ENCODE results near the gene REEP3.

The REEP3 gene

DNA sequence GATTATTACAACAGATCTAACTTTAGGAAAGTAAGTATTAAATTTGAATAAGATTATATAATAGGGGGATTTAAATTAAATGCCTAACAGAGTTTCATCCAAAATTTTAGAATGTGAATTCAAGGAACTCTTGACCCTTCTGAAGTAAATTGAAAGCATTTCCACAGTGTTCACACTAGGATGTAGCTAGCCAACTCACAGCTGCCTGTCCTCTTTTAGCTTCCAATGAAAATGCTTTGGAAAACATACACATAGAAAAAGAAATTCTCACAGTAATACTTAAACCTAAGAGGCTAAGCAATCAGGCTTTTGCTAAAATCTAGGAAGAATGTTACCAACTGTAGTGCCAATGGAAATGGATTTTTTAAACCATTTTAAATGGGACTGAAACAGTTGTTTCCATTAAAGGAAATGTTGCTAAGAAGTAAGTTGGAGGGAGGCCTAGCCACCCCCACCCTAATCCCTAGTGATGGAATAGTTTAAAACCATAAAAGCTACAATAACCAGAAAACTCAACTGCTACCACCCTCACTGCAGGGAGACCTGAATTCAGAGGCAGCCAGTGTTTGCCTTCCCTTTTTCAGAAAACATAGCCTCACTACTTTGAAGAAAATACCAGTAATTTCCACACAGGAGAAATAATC is 58.3 kb downstream of the REEP3 start:
- no peak for DNase-seq
- peaks cover 4% of the 10 kb centered on the region for H3K4me1 Mint-ChIP-seq (ENCODE audit: low read depth)
- H3K36me3 Mint-ChIP-seq (ENCODE audit: low read depth) = peaks cover 30% of the 10 kb centered on the region
- H3K9me3 Mint-ChIP-seq = no peaks in the 10 kb centered on the region
- H3K27ac Mint-ChIP-seq = no peak overlapping the region
- no peak overlapping the region for H3K4me3 Mint-ChIP-seq
- no peaks in the 10 kb centered on the region for H3K27me3 Mint-ChIP-seq

GRCh38 chr10:63582690-63583089 is 61.5 kb downstream of the REEP3 start:
- H3K27me3 Mint-ChIP-seq = no peaks in the 10 kb centered on the region
- H3K36me3 Mint-ChIP-seq (ENCODE audit: low read depth) = peaks cover 7% of the 10 kb centered on the region
- peaks cover 2% of the 10 kb centered on the region for H3K4me1 Mint-ChIP-seq (ENCODE audit: low read depth)
- DNase-seq = no peak
- H3K4me3 Mint-ChIP-seq = no peak overlapping the region
- no peaks in the 10 kb centered on the region for H3K9me3 Mint-ChIP-seq
- no peak overlapping the region for H3K27ac Mint-ChIP-seq

DNA sequence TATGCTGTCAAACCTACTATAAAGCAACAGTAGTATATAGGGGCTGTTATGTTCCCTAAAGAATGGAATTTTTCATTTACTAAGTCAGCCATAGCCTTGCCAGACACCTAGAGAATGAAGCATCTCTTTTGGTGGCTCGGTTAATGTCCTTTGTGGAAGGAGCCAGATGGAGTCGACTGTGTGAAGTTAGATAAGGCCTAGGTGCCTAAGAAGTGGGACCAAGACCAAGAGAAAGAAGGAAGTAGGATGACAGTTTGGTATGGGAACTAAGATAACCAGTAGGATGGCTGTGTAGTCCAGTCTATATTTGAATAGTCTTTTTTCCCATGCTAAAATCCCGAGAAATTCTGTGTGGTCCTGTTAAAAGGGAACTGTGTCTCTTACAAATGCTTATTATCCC is 62.2 kb downstream of the REEP3 start:
- Mint-ChIP-seq H3K4me3 (no peak overlapping the region), H3K27me3 (no peaks in the 10 kb centered on the region)

GRCh38 chr10:63583909-63584724 is 62.9 kb downstream of the REEP3 start:
- Mint-ChIP-seq H3K4me1 (ENCODE audit: low read depth) (peaks cover 2% of the 10 kb centered on the region), H3K27me3 (no peaks in the 10 kb centered on the region), H3K9me3 (no peaks in the 10 kb centered on the region), H3K36me3 (ENCODE audit: low read depth) (peaks cover 5% of the 10 kb centered on the region), H3K4me3 (no peak overlapping the region), H3K27ac (no peak overlapping the region)
- no peak for DNase-seq

More for the DNA sequence above, 62.2 kb downstream of the REEP3 start:
- Mint-ChIP-seq H3K36me3 (ENCODE audit: low read depth) (peaks cover 5% of the 10 kb centered on the region), H3K4me1 (ENCODE audit: low read depth) (peaks cover 2% of the 10 kb centered on the region), H3K27ac (no peak overlapping the region), H3K9me3 (no peaks in the 10 kb centered on the region)
- DNase-seq = no peak

- Mint-ChIP-seq H3K9me3 (no peaks in the 10 kb centered on the region), H3K27ac (no peak overlapping the region), H3K4me1 (ENCODE audit: low read depth) (peaks cover 4% of the 10 kb centered on the region), H3K4me3 (no peak overlapping the region), H3K36me3 (ENCODE audit: low read depth) (peaks cover 5% of the 10 kb centered on the region), H3K27me3 (no peaks in the 10 kb centered on the region)
- no peak for DNase-seq
Measured at GRCh38 chr10:63584725-63585035, 63.5 kb downstream of the REEP3 start.

DNA sequence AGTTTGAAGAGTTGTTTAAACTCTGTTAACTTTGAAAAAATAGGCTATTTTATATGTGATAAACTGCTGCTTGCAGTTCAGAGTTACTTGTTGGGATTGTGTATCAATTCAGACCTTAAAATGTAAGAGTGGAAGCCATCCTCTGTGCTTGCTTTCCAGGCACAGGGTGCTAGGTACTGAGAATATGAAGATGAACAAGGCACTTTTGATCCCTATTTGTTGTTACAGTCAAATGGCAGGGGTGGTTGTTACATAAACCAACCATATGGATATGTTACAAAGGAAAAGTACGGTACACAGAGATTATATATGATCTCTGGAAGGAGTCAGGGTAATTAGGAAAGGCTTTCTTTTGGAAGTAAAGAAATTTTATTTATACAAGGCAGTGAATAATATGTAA is 63.8 kb downstream of the REEP3 start:
- H3K9me3 Mint-ChIP-seq = no peaks in the 10 kb centered on the region

DNA sequence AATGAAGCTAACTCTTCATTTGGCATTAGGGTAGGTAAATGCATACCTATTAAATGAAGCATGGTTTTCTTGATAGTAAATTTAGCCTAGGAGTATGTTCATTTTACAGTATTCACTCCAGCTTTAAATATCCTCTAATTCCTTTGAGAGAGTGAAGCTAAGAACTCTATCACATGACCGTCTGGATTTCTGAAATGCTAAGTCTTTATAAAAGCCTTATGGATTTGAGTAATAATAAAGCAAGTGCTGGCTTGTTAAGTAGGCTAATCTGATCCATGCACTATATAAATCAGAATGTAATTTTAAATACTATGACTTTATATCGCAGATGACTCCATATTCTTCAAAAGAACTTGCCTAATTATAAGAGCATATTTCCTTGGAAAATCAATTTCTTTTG is 64.8 kb downstream of the REEP3 start:
- Mint-ChIP-seq H3K27ac (no peak overlapping the region), H3K4me1 (ENCODE audit: low read depth) (peaks cover 4% of the 10 kb centered on the region), H3K36me3 (ENCODE audit: low read depth) (peaks cover 5% of the 10 kb centered on the region), H3K4me3 (no peak overlapping the region), H3K9me3 (no peaks in the 10 kb centered on the region), H3K27me3 (no peaks in the 10 kb centered on the region)
- no peak for DNase-seq

More for the DNA sequence above, 63.8 kb downstream of the REEP3 start:
- Mint-ChIP-seq H3K4me3 (no peak overlapping the region), H3K27ac (no peak overlapping the region), H3K4me1 (ENCODE audit: low read depth) (peaks cover 4% of the 10 kb centered on the region), H3K27me3 (no peaks in the 10 kb centered on the region), H3K36me3 (ENCODE audit: low read depth) (peaks cover 5% of the 10 kb centered on the region)
- no peak for DNase-seq

DNA sequence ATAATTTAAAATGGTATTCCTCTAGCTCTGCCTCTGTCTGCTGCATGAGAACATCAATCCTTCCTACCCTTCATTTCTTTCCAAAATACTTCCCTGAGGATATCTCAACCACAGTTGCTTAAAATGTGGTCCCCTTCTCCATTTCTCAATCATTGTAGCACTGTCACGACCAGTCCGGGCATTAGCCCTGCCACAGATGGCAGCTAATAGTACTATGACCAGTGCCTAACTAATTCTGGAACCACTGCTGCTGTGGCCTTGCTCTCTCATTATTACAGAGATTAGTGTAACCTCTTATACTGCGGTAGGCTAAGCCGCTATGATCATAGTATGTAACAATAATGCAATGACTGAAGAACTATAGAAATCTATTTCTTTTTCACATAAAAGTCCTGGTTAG is 66.0 kb downstream of the REEP3 start:
- Mint-ChIP-seq H3K27me3 (no peaks in the 10 kb centered on the region), H3K4me3 (no peak overlapping the region), H3K36me3 (ENCODE audit: low read depth) (peaks cover 1% of the 10 kb centered on the region), H3K27ac (no peak overlapping the region), H3K4me1 (ENCODE audit: low read depth) (peaks cover 4% of the 10 kb centered on the region), H3K9me3 (no peaks in the 10 kb centered on the region)
- DNase-seq = no peak

- Mint-ChIP-seq H3K9me3 (no peaks in the 10 kb centered on the region), H3K36me3 (ENCODE audit: low read depth) (no peaks in the 10 kb centered on the region), H3K4me1 (ENCODE audit: low read depth) (peaks cover 4% of the 10 kb centered on the region), H3K27me3 (no peaks in the 10 kb centered on the region), H3K27ac (no peak overlapping the region), H3K4me3 (no peak overlapping the region)
- DNase-seq = no peak
Measured at GRCh38 chr10:63588436-63589167, 67.4 kb downstream of the REEP3 start.

DNA sequence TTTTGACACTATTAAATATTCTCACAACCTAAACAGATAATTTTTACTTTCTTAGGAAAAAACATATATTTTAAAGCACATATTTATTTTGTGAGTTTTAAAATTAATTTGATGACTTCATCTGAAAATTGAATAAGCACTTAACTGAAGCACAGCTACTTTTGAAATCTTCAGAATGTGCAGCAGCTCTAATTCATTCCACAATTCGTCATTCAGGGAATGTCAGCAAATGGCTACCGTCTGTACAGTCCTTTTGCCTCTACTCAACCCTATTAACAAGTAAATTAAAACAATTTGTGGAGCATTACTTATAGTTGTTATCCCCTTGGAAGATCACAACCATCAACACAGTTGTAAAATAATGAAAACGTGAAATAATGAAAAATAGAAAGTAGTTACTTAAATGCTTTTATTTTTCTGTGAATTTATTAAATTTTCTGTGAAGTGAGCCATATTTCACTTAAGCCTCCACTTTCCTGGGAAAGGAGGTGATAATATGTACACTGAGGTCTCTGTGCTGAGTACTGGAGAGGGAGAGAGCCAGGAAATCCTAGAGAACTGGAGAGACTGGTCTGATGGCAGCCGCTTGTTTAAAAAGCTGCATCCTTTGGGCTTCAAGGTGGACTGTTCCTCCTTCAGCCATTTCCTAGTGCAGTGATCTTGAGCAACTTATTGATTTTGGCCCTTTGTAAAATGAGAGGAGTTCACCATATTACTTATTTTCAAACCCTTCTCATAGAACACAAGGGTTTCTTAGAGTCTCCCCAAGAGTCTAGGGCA is 70.6 kb downstream of the REEP3 start:
- Mint-ChIP-seq H3K27ac (no peak overlapping the region), H3K9me3 (no peaks in the 10 kb centered on the region), H3K4me1 (ENCODE audit: low read depth) (peaks cover 7% of the 10 kb centered on the region), H3K36me3 (ENCODE audit: low read depth) (peaks cover 21% of the 10 kb centered on the region), H3K4me3 (no peak overlapping the region), H3K27me3 (no peaks in the 10 kb centered on the region)
- no peak for DNase-seq

- no peak for DNase-seq
- Mint-ChIP-seq H3K4me3 (no peak overlapping the region), H3K9me3 (no peaks in the 10 kb centered on the region), H3K4me1 (ENCODE audit: low read depth) (peaks cover 7% of the 10 kb centered on the region), H3K36me3 (ENCODE audit: low read depth) (peaks cover 33% of the 10 kb centered on the region), H3K27me3 (no peaks in the 10 kb centered on the region), H3K27ac (no peak overlapping the region)
Measured at GRCh38 chr10:63593576-63593975, 72.4 kb downstream of the REEP3 start.

DNA sequence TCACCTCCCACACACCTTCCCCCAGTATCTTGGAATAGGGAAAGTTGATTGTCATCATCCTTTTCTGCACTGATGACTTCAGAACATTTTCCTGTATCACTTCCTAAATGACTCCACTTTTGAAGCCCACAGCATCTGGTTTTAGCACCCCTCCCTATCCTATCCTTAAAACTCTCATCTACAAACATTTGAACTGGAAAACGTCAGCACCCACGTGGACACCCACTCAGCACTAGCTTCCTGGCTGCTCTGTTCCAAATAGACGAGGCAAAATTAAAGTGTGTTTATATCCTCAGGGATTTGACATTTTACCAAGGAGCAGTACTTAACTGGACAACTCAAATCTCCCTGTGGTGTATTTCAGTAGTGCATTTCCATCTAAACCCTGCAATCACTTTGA is 73.9 kb downstream of the REEP3 start:
- H3K27ac Mint-ChIP-seq = no peak overlapping the region
- peaks cover 42% of the 10 kb centered on the region for H3K36me3 Mint-ChIP-seq (ENCODE audit: low read depth)
- peaks cover 7% of the 10 kb centered on the region for H3K4me1 Mint-ChIP-seq (ENCODE audit: low read depth)
- no peak overlapping the region for H3K4me3 Mint-ChIP-seq
- no peak for DNase-seq
- no peaks in the 10 kb centered on the region for H3K27me3 Mint-ChIP-seq
- no peaks in the 10 kb centered on the region for H3K9me3 Mint-ChIP-seq

- peak overlapping the region; percentile 24 for H3K27ac Mint-ChIP-seq
- H3K4me3 Mint-ChIP-seq = no peak overlapping the region
- no peaks in the 10 kb centered on the region for H3K9me3 Mint-ChIP-seq
- peaks cover 7% of the 10 kb centered on the region for H3K4me1 Mint-ChIP-seq (ENCODE audit: low read depth)
- H3K27me3 Mint-ChIP-seq = no peaks in the 10 kb centered on the region
- H3K36me3 Mint-ChIP-seq (ENCODE audit: low read depth) = peaks cover 48% of the 10 kb centered on the region
- DNase-seq = no peak
Measured at GRCh38 chr10:63596924-63597323, 75.7 kb downstream of the REEP3 start.

DNA sequence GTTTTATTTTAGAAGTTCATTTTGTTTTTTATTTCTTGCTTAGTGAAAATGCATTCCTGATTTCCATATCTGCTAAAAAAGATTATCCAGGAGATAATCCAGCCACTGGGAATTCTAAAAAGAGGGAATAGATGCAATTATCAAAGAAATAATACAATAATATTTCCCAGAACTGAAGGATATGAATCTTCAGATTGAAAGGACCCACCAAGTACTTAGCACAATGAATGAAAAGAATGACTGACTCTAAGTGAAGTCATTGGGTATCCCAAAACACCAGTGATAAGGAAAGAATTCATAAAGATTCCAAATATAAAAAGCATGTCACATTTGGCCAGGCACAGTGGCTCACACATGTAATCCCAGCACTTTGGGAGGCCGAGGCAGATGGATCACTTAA is 79.3 kb downstream of the REEP3 start:
- no peaks in the 10 kb centered on the region for H3K9me3 Mint-ChIP-seq
- no peak overlapping the region for H3K4me3 Mint-ChIP-seq
- H3K27ac Mint-ChIP-seq = no peak overlapping the region
- DNase-seq = no peak
- H3K36me3 Mint-ChIP-seq (ENCODE audit: low read depth) = peaks cover 45% of the 10 kb centered on the region
- no peaks in the 10 kb centered on the region for H3K27me3 Mint-ChIP-seq
- peaks cover 2% of the 10 kb centered on the region for H3K4me1 Mint-ChIP-seq (ENCODE audit: low read depth)
